ENCODE data around the gene MLLT10. TPM values are rescaled to one million over a fixed set of nuclear protein-coding genes. Genes with fewer than 3 reads are reported as not detected.
"Not testable (repeated sequence)": the region's sequence is repeated elsewhere in the genome, so short reads cannot be mapped to it uniquely, and the experiment has no call there.

Gene MLLT10
- total RNA-seq, 2 experiments from 2014 or later: 33.9 to 36.2 TPM

- H3K9me3 Mint-ChIP-seq, H3K4me3 Mint-ChIP-seq, H3K27me3 Mint-ChIP-seq, DNase-seq, H3K27ac Mint-ChIP-seq, H3K4me1 Mint-ChIP-seq: not testable (repeated sequence)
- H3K36me3 Mint-ChIP-seq: peaks cover 52% of the 10 kb centered on the region
Measured at GRCh38 chr10:21540701-21541100, 6.7 kb downstream of the MLLT10 start.

DNA sequence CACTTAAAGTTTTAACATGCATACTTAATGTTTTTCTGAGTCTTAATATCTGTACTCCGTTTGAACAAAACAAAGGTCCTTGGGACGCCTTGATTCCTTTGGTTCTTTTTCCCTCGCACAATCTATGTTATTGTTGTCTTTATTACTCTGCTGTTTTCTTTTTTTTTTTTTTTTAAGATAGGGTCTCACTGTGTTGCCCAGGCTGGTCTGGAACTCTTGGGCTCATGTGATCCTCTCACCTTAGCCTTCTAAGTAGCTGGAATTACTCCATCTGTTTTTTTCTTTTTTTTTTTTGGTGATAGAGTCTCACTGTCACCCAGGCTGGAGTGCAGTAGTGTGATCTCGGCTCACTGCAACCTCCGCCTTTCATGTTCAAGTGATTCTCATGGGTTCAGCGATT lies 13.2 kb downstream of the MLLT10 start:
- Mint-ChIP-seq H3K36me3 (peaks cover 47% of the 10 kb centered on the region), H3K27ac (no peak overlapping the region), H3K27me3 (no peaks in the 10 kb centered on the region), H3K4me1 (peaks cover 11% of the 10 kb centered on the region), H3K9me3 (no peaks in the 10 kb centered on the region), H3K4me3 (no peak overlapping the region)
- no peak for DNase-seq

DNA sequence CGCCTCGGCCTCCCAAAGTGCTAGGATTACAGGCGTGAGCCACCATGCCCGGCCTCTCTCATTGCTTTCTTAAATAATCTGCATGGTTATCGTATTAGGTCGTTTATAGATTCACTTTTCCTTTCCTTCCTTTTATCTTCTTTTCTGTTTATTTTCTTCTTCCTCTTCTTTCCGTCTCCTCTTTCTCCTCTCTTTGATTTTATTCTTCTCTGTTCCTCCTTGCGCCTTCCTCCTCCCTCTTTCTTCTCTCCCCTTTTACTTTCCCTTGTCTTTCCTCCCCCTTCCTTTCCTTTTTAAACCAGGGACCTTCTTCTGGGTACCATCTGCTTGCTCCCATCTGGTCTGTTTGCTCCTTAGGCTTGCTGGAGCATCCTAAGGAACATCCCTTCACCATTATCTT lies 18.6 kb downstream of the MLLT10 start:
- Mint-ChIP-seq H3K36me3 (peaks cover 49% of the 10 kb centered on the region), H3K9me3 (no peaks in the 10 kb centered on the region), H3K27ac (no peak overlapping the region), H3K4me3 (no peak overlapping the region), H3K27me3 (no peaks in the 10 kb centered on the region), H3K4me1 (peaks cover 14% of the 10 kb centered on the region)
- DNase-seq: no peak

DNA sequence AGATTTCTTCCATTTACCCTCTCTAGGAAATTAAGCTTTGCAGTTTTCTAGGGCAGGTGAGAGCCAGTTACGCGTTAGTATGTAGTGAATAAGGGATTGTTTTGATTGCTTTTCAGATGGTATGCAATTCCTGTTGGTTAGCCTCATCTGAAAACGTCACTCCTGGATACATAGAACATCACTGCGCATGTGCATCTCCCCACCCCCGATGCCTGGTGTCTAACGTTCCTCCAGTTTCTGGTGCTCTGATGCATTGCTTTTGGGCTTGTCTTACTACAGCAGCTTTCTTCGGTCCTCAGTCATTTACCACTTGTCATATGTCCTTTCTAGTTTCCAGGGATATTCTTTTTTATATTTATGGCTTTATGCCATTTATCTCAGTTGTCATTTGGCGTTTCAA lies 22.5 kb downstream of the MLLT10 start:
- Mint-ChIP-seq H3K9me3 (no peaks in the 10 kb centered on the region), H3K27me3 (no peaks in the 10 kb centered on the region), H3K27ac (no peak overlapping the region), H3K4me3 (no peak overlapping the region), H3K4me1 (peaks cover 11% of the 10 kb centered on the region), H3K36me3 (peaks cover 58% of the 10 kb centered on the region)
- DNase-seq: no peak

DNA sequence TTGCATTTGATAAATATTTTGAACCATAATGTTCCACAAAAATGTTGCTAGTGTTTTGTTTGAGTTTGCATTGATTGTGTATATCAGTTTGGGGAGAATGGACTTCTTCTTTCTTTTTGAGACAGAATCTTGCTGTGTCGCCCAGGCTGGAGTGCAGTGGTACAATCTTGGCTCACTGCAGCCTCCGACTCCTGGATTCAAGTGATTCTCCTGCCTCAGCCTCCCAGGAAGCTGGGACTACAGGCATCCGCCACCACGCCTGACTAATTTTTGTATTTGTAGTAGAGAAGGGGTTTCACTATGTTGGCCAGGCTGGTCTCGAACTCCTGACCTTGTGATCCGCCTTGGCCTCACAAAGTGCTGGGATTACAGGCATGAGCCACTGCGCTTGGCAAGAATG lies 25.0 kb downstream of the MLLT10 start:
- H3K27me3 Mint-ChIP-seq: not testable (repeated sequence)

GRCh38 chr10:21570761-21571521 lies 36.9 kb downstream of the MLLT10 start:
- H3K27ac Mint-ChIP-seq: peak overlapping the region; percentile 62
- H3K4me1 Mint-ChIP-seq: peaks cover 30% of the 10 kb centered on the region
- DNase-seq: no peak
- H3K36me3 Mint-ChIP-seq: peaks cover 43% of the 10 kb centered on the region
- H3K27me3 Mint-ChIP-seq: no peaks in the 10 kb centered on the region
- no peak overlapping the region for H3K4me3 Mint-ChIP-seq
- no peaks in the 10 kb centered on the region for H3K9me3 Mint-ChIP-seq

More for the DNA sequence above, 25.0 kb downstream of the MLLT10 start:
- peaks cover 11% of the 10 kb centered on the region for H3K4me1 Mint-ChIP-seq
- not testable (repeated sequence) for H3K4me3 Mint-ChIP-seq, H3K9me3 Mint-ChIP-seq, DNase-seq, H3K27ac Mint-ChIP-seq
- H3K36me3 Mint-ChIP-seq: peaks cover 56% of the 10 kb centered on the region

DNA sequence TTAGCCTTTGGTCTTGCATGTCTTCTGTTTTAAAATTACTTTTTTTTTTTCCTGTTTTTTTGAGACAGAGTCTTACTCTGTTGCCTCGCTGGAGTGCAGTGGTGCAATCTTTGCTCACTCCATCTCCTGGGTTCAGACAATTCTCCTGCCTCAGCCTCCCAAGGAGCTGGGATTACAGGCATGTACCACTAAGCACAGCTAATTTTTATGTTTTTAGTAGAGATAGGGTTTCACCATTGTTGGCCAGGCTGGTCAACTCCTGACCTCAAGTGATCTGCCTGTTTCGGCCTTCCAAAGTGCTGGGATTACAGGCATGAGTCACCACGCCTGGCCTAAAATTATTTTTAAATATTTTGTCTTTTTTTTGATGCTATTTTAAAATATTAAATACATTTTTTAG lies 38.5 kb downstream of the MLLT10 start:
- H3K27me3 Mint-ChIP-seq: no peaks in the 10 kb centered on the region
- no peak overlapping the region for H3K27ac Mint-ChIP-seq
- peaks cover 42% of the 10 kb centered on the region for H3K36me3 Mint-ChIP-seq
- H3K4me3 Mint-ChIP-seq: no peak overlapping the region
- peaks cover 23% of the 10 kb centered on the region for H3K4me1 Mint-ChIP-seq
- no peak for DNase-seq
- no peaks in the 10 kb centered on the region for H3K9me3 Mint-ChIP-seq

GRCh38 chr10:21574514-21574913 lies 40.5 kb downstream of the MLLT10 start:
- H3K27ac Mint-ChIP-seq, H3K4me3 Mint-ChIP-seq, H3K27me3 Mint-ChIP-seq, DNase-seq, H3K9me3 Mint-ChIP-seq: not testable (repeated sequence)
- peaks cover 29% of the 10 kb centered on the region for H3K4me1 Mint-ChIP-seq
- H3K36me3 Mint-ChIP-seq: peaks cover 39% of the 10 kb centered on the region

DNA sequence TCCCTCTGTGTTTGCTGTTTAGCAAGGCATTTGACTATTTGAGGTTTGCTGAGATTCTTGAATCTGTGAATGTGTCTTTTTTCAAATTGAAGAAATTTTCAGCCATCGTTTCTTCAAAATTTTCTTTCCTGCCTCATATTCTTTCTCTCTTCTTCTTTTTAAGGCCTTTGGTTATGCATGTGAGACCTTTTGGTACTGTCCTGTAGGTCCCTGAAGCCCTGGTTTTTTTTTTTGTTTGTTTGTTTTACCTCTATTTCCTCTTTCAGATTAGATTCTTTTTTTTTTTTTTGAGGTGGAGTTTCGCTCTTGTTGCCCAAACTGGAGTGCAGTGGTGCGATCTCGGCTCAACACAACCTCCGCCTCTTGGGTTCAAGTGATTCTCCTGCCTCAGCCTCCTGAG lies 45.3 kb downstream of the MLLT10 start:
- Mint-ChIP-seq H3K36me3 (peaks cover 43% of the 10 kb centered on the region), H3K27me3 (no peaks in the 10 kb centered on the region), H3K4me3 (no peak overlapping the region), H3K4me1 (peaks cover 26% of the 10 kb centered on the region), H3K9me3 (peaks cover 10% of the 10 kb centered on the region), H3K27ac (no peak overlapping the region)
- no peak for DNase-seq

DNA sequence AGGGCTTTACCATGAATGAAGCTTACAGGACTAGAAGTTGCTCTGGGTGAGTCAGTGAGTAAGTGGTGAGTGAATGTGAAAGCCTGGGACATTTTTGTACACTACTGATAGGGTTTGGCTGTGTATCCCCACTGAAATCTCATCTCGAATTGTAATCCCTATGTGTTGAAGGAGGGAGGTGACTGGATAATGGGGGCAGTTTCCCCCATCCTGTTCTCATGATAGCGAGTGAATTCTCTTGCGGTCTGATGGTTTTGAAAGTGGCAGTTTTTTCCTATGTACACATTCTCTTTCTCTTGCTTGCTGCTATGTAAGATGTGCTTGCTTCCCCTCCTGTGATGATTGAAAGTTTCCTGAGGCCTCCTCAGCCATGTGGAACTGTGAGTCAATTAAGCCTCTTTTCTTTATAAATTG lies 47.4 kb downstream of the MLLT10 start:
- Mint-ChIP-seq H3K27ac (peak overlapping the region; percentile 84), H3K4me1 (peaks cover 33% of the 10 kb centered on the region), H3K9me3 (peaks cover 10% of the 10 kb centered on the region), H3K36me3 (peaks cover 48% of the 10 kb centered on the region)
- not testable (repeated sequence) for H3K27me3 Mint-ChIP-seq, H3K4me3 Mint-ChIP-seq
- peak; percentile 14 for DNase-seq

- Mint-ChIP-seq H3K4me1 (peaks cover 41% of the 10 kb centered on the region), H3K27ac (peak overlapping the region; percentile 13), H3K27me3 (no peaks in the 10 kb centered on the region), H3K9me3 (peaks cover 10% of the 10 kb centered on the region), H3K4me3 (peak overlapping the region; percentile 11), H3K36me3 (peaks cover 59% of the 10 kb centered on the region)
- no peak for DNase-seq
Measured at GRCh38 chr10:21584834-21585530, 51.0 kb downstream of the MLLT10 start.

GRCh38 chr10:21587391-21587790 lies 53.4 kb downstream of the MLLT10 start:
- H3K27ac Mint-ChIP-seq: no peak overlapping the region
- H3K36me3 Mint-ChIP-seq: peaks cover 64% of the 10 kb centered on the region
- no peaks in the 10 kb centered on the region for H3K27me3 Mint-ChIP-seq
- DNase-seq: no peak
- H3K4me1 Mint-ChIP-seq: peaks cover 39% of the 10 kb centered on the region
- H3K9me3 Mint-ChIP-seq: peaks cover 10% of the 10 kb centered on the region
- no peak overlapping the region for H3K4me3 Mint-ChIP-seq

GRCh38 chr10:21588159-21588558 lies 54.1 kb downstream of the MLLT10 start:
- not testable (repeated sequence) for H3K9me3 Mint-ChIP-seq, DNase-seq, H3K27me3 Mint-ChIP-seq, H3K4me3 Mint-ChIP-seq
- H3K27ac Mint-ChIP-seq: peak overlapping the region; percentile 29
- peaks cover 66% of the 10 kb centered on the region for H3K36me3 Mint-ChIP-seq
- H3K4me1 Mint-ChIP-seq: peaks cover 40% of the 10 kb centered on the region

DNA sequence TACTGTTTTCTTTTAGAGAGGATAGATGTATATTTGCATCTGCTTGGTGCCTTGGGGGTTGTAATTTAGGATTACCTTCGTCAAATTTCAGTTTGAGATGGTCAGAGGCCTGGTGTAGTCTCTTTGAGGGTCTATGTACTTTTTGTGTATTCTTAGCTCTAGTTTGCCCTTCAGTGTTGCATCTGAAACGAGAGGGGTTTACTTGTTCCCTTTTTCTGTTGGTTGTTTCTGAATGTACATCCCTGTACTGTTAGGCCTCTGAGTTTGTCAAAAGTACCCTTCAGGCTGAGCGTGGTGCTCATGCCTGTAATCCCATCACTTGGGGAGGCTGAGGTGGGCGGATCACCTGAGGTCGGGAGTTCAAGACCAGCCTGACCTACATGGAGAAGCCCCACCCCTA lies 60.0 kb downstream of the MLLT10 start:
- no peak for DNase-seq
- Mint-ChIP-seq H3K9me3 (no peaks in the 10 kb centered on the region), H3K27me3 (no peaks in the 10 kb centered on the region), H3K4me3 (no peak overlapping the region), H3K4me1 (peaks cover 24% of the 10 kb centered on the region), H3K36me3 (peaks cover 49% of the 10 kb centered on the region), H3K27ac (no peak overlapping the region)

DNA sequence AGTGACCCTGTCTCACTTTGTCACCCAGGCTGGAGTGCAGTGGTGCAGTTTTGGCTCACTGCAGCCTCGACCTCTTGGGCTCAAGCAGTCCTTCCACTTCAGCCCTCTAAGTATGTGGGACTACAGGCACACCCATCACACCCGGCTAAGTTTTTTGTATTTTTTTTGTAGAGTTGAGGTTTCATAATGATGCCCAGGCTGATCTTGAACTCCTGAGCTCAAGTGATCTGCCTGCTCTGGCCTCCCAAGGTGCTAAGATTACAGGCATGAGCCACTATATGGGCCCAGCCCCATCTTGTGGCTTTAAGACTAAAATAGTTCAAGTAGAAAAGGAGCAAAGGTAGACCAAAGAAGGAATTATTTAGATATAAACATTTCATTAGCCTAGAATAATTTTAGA lies 65.5 kb downstream of the MLLT10 start:
- Mint-ChIP-seq H3K4me1 (peaks cover 15% of the 10 kb centered on the region), H3K9me3 (no peaks in the 10 kb centered on the region), H3K27ac (no peak overlapping the region), H3K4me3 (no peak overlapping the region), H3K27me3 (no peaks in the 10 kb centered on the region), H3K36me3 (peaks cover 17% of the 10 kb centered on the region)
- no peak for DNase-seq

Measured in activated naive CD8-positive, alpha-beta T cell treated with anti-CD3 and anti-CD28 coated beads for 36 hours (primary cell).